Fibroblast of mammary gland (primary cell): ENCODE results near the gene TUB.

Source experiments
- DNase-seq: peaks from one replicate; pipeline ENCODE4 v3.0.0-alpha.2; 2010; ENCODE audit warnings: low read depth
- H3K4me3 ChIP-seq: 2 replicates; pipeline ENCODE4 v1.5.1; 2011; ENCODE audit warnings: low read depth, mild to moderate bottlenecking, low read length, moderate library complexity; ENCODE audit not compliant: control insufficient read depth
- CTCF ChIP-seq: conservative IDR thresholded peaks from 2 replicates; pipeline ENCODE4 v1.5.1; 2011; ENCODE audit warnings: low read depth, low read length, inconsistent platforms; ENCODE audit not compliant: control insufficient read depth, insufficient read depth

TUB gene

GRCh38 chr11:8138526-8138925 is 57.5 kb downstream of the TUB start:
- no peak for DNase-seq
- TF ChIP-seq CTCF, result no peak
- H3K4me3 ChIP-seq, result no peak overlapping the region

- TF ChIP-seq CTCF, result no peak
- no peak for DNase-seq
Observed at GRCh38 chr11:8149726-8150125, 68.7 kb downstream of the TUB start.

More at GRCh38 chr11:8149726-8150125, 68.7 kb downstream of the TUB start:
- H3K4me3 ChIP-seq, result no peak overlapping the region
